HG03520 (cell line): ENCODE results near the gene PATJ.
"Not testable (repeated sequence)": the region's sequence is repeated elsewhere in the genome, so short reads cannot be mapped to it uniquely, and the experiment has no call there.

Source experiments
- ATAC-seq: cut with Tn5 transposase; IDR thresholded peaks from one replicate; pipeline ENCODE4 v1.9.1; 2021; ENCODE audit warnings: mild to moderate bottlenecking, moderate library complexity; ENCODE audit not compliant: unreplicated experiment

PATJ gene

GRCh38 chr1:62144238-62144831, 402.1 kb downstream of the PATJ start:
- ATAC-seq: no peak

GRCh38 chr1:62159940-62160348, 417.7 kb downstream of the PATJ start:
- no peak for ATAC-seq

- no peak for ATAC-seq
These were observed 419.4 kb downstream of the PATJ start for GRCh38 chr1:62161711-62162110.

GRCh38 chr1:62170380-62170779, 428.1 kb downstream of the PATJ start:
- not testable (repeated sequence) for ATAC-seq

GRCh38 chr1:62175568-62176179, 433.4 kb downstream of the PATJ start:
- ATAC-seq: no peak

- ATAC-seq: no peak
These were observed 434.5 kb downstream of the PATJ start for GRCh38 chr1:62176597-62177312.

- ATAC-seq: no peak
These were observed 435.3 kb downstream of the PATJ start for GRCh38 chr1:62177621-62178020.

GRCh38 chr1:62178372-62178771, 436.1 kb downstream of the PATJ start:
- ATAC-seq: no peak

GRCh38 chr1:62180054-62180453, 437.8 kb downstream of the PATJ start:
- ATAC-seq: not testable (repeated sequence)

GRCh38 chr1:62180639-62181038, 438.4 kb downstream of the PATJ start:
- ATAC-seq: no peak

GRCh38 chr1:62181532-62181931, 439.3 kb downstream of the PATJ start:
- ATAC-seq: no peak

- not testable (repeated sequence) for ATAC-seq
These were observed 439.9 kb downstream of the PATJ start for GRCh38 chr1:62182157-62182556.

- ATAC-seq: not testable (repeated sequence)
These were observed 441.1 kb downstream of the PATJ start for GRCh38 chr1:62183164-62184020.

- ATAC-seq: no peak
These were observed 442.1 kb downstream of the PATJ start for GRCh38 chr1:62184336-62184735.

GRCh38 chr1:62185233-62185632, 443.0 kb downstream of the PATJ start:
- ATAC-seq: not testable (repeated sequence)

GRCh38 chr1:62185677-62186076, 443.4 kb downstream of the PATJ start:
- ATAC-seq: no peak

- ATAC-seq: no peak
These were observed 445.3 kb downstream of the PATJ start for GRCh38 chr1:62187548-62187947.

GRCh38 chr1:62188111-62188510, 445.8 kb downstream of the PATJ start:
- ATAC-seq: no peak

GRCh38 chr1:62194651-62195544, 452.6 kb downstream of the PATJ start, which contains the start of gene L1TD1:
L1TD1 (plus strand) TSS chr1:62194849; CDS start chr1:62206629, 11,780 bp downstream.
- no peak for ATAC-seq

GRCh38 chr1:62196086-62196690, 453.9 kb downstream of the PATJ start:
- no peak for ATAC-seq
